ENCODE data around the gene PRL.

DNA sequence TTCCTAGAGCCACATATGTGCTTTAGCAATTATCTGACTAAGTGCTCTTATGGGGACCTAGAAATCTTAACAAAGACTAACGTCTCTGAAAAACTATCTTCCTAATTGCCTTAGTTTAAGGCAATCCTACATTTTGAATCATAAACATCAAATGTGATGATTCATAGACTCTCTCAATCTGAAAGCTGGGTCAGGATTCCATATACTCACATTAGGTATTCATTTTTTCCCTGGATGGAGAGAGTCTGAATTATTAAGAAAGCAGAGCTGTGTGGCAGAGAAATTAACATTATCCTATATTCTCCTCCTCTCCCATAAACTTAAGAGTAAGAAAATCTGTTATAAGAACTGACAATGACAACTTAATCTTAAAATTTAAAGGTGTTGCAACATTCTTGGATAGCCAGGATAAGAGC is 1.6 kb upstream of the PRL start:
- no peak for TF ChIP-seq CTCF (IDR thresholded peaks at IDR 0.05)
- no peak for TF ChIP-seq POLR2A (IDR thresholded peaks at IDR 0.05)
